Measurements from ENCODE around the gene KIAA1755.

DNA sequence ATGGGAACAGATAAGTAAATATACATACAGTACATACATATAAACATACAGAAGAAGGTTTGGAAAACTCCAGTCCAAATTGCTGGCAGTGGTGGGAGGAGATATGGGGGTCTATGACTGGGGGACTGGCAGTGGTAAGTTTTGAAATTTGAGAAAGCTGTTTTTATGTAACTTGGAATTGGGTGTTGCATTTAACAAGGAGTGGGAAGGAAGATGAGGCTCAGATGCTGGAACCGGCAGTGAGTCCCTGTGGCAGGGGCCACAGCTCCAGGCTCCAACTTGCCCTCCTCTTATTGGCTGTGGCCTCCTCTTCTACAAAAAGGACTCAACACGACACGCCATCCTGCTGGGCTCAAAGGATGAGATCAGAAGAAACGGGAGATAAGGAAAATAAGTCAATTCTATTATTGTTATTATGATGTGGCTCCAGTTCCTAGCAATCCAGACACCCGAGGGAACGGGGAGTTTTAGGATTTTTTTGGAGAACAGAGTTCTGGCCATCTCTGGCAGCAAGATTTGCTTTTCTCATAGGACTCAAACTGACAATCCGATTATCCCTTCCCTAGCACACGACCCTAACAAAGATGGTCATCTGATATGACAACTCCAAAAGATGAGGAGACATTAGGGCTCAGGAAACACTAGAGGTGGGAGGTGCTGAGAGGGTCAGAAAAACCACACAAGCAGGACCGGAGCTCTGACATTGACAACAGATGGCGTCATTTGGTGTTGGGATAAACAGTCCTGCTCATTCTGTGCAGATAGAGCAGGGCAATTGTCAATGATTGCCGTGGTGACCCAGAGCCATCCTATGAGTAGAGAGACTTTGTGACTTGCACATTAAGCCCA is 89.5 kb downstream of the KIAA1755 start:
- TF ChIP-seq YY1 (IDR thresholded peaks at IDR 0.05; ENCODE audit: insufficient read depth, insufficient read length), result no peak
- TF ChIP-seq SUZ12 (IDR thresholded peaks at IDR 0.05; ENCODE audit: extremely low read depth, insufficient read depth, insufficient read length), result no peak

Data from NT2/D1 (cell line).